OCI-LY3 (cell line): Measurements from ENCODE around the gene CACNA1A.
"Not testable (repeated sequence)": the region's sequence is repeated elsewhere in the genome, so short reads cannot be mapped to it uniquely, and the experiment has no call there.

Experiments
- H2AFZ ChIP-seq: fragments of 200-600, 300-600 bp; shearing (Covaris generic); 2 replicates; pipeline ENCODE4 v1.6.0; 2014; ENCODE audit warnings: antibody characterized with exemption, low read depth, low read length
- H3K27ac ChIP-seq: fragments of 200-600, 300-600 bp; sonication (generic); 2 replicates; pipeline ENCODE4 v1.5.1; 2014; ENCODE audit warnings: mild to moderate bottlenecking, low read length, moderate library complexity, mixed read lengths
- H3K27me3 ChIP-seq: fragments of 200-600, 300-600 bp; sonication (generic); 2 replicates; pipeline ENCODE4 v1.6.1; 2014; ENCODE audit warnings: low read depth, low read length, mixed read lengths
- H3K36me3 ChIP-seq: fragments of 200-600, 300-600 bp; sonication (generic); replicated peaks from 2 replicates; pipeline ENCODE3; 2014; ENCODE audit warnings: low read depth, low read length, mixed read lengths
- H3K4me1 ChIP-seq: fragments of 300-600, 200-600 bp; sonication (generic); 2 replicates; pipeline ENCODE4 v1.6.1; 2014; ENCODE audit warnings: low read length, mixed read lengths
- H3K4me2 ChIP-seq: fragments of 200-600, 300-600 bp; sonication (generic); 2 replicates; pipeline ENCODE4 v1.6.1; 2014; ENCODE audit warnings: low read length, mixed read lengths
- H3K4me3 ChIP-seq: fragments of 300-600, 200-600 bp; sonication (generic); 2 replicates; pipeline ENCODE4 v1.5.1; 2014; ENCODE audit warnings: antibody characterized with exemption, mild to moderate bottlenecking, low read length, moderate library complexity
- H3K79me2 ChIP-seq: fragments of 300-600, 200-600 bp; shearing (Covaris generic); 2 replicates; pipeline ENCODE4 v1.6.1; 2014; ENCODE audit warnings: mild to moderate bottlenecking, low read length, mixed read lengths
- H3K9ac ChIP-seq: fragments of 300-600, 200-600 bp; shearing (Covaris generic); 2 replicates; pipeline ENCODE4 v1.6.0; 2014; ENCODE audit warnings: mild to moderate bottlenecking, low read length, moderate library complexity
- H3K9me3 ChIP-seq: fragments of 200-600, 300-600 bp; shearing (Covaris generic); 2 replicates; pipeline ENCODE4 v1.6.1; 2014; ENCODE audit warnings: low read length, mixed read lengths; ENCODE audit not compliant: insufficient read depth
- H4K20me1 ChIP-seq: fragments of 200-600, 300-600 bp; sonication (generic); 2 replicates; pipeline ENCODE4 v1.6.1; 2016; ENCODE audit warnings: low read length, mixed read lengths; ENCODE audit not compliant: insufficient read depth
- EZH2phosphoT487 ChIP-seq: fragments of 200-600 bp; shearing (Covaris generic); IDR thresholded peaks from 2 replicates; pipeline ENCODE4 v1.6.1; 2018; ENCODE audit warnings: antibody characterized with exemption, mixed run types, low read depth
- TF ChIP-seq, protein P1 (sequence below): fragments of 200-600, 300-600 bp; sonication (generic); IDR thresholded peaks from 2 replicates; pipeline ENCODE4 v1.5.1; 2014; ENCODE audit warnings: antibody characterized with exemption, low read length, low read depth

The CACNA1A gene

DNA sequence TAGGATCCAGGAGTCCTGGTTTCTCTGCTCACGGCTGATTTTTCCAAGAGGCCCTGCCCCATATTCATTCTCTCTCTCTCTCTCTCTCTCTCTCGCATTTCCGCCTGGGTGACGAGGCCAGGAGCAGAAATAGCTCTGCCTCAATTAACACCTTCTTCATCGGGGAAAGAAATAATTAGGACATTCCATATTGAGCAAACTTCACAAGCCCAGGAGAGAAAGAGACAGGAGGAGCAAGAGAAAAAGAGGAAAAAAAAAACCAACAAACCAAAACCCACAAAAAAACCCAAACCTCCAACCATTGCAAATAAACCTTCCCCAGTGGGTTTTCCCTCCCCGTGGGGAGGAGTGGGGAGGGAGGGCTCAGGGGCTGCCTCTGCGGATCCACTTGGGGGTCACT is 143.0 kb downstream of the CACNA1A start:
- Histone ChIP-seq H3K4me2 (no peak overlapping the region), H3K27ac (no peak overlapping the region), H3K36me3 (no peaks in the 10 kb centered on the region), H3K79me2 (no peaks in the 10 kb centered on the region), H4K20me1 (no peaks in the 10 kb centered on the region), H3K4me1 (no peaks in the 10 kb centered on the region), H3K9ac (no peak overlapping the region), H3K9me3 (peaks cover 4% of the 10 kb centered on the region; the same call in 1 of the 2 replicates), H3K27me3 (peaks cover 16% of the 10 kb centered on the region), H2AFZ (no peak overlapping the region), H3K4me3 (no peak overlapping the region)
- TF ChIP-seq, protein P1, sequence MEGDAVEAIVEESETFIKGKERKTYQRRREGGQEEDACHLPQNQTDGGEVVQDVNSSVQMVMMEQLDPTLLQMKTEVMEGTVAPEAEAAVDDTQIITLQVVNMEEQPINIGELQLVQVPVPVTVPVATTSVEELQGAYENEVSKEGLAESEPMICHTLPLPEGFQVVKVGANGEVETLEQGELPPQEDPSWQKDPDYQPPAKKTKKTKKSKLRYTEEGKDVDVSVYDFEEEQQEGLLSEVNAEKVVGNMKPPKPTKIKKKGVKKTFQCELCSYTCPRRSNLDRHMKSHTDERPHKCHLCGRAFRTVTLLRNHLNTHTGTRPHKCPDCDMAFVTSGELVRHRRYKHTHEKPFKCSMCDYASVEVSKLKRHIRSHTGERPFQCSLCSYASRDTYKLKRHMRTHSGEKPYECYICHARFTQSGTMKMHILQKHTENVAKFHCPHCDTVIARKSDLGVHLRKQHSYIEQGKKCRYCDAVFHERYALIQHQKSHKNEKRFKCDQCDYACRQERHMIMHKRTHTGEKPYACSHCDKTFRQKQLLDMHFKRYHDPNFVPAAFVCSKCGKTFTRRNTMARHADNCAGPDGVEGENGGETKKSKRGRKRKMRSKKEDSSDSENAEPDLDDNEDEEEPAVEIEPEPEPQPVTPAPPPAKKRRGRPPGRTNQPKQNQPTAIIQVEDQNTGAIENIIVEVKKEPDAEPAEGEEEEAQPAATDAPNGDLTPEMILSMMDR: no peak
- no peak for TF ChIP-seq EZH2phosphoT487

GRCh38 chr19:13362668-13363067 is 143.6 kb downstream of the CACNA1A start:
- peaks cover 4% of the 10 kb centered on the region; the same call in 1 of the 2 replicates for H3K9me3 ChIP-seq
- no peaks in the 10 kb centered on the region for H3K4me1 ChIP-seq
- H3K4me3 ChIP-seq: no peak overlapping the region
- no peaks in the 10 kb centered on the region for H4K20me1 ChIP-seq
- no peak overlapping the region for H3K27ac ChIP-seq
- no peak overlapping the region for H3K4me2 ChIP-seq
- H3K27me3 ChIP-seq: peaks cover 16% of the 10 kb centered on the region
- TF ChIP-seq EZH2phosphoT487: no peak
- TF ChIP-seq, protein P1: no peak
- H3K9ac ChIP-seq: no peak overlapping the region
- no peaks in the 10 kb centered on the region for H3K36me3 ChIP-seq
- H3K79me2 ChIP-seq: no peaks in the 10 kb centered on the region
- H2AFZ ChIP-seq: no peak overlapping the region

DNA sequence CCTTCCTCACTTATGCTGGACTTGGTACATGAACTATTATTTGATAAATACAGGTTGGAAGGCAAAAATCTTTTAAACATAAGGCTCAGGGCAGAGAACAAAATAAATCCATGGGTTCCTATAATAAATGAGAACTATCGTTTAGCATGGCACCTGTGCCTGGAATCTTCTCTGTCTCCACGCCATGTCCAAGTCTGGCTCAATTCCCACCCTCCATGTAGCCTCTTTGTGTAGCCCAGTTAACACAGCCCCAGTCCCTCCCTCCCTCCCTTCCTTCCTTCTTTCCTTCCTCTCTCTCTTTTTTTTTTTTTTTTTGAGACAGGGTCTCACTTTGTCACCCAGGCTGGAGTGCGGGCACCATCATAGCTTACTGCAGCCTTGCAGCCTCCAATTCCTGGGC is 144.6 kb downstream of the CACNA1A start:
- not testable (repeated sequence) for H3K4me3 ChIP-seq, H3K9me3 ChIP-seq, H3K4me2 ChIP-seq, H4K20me1 ChIP-seq, H2AFZ ChIP-seq, H3K4me1 ChIP-seq, H3K9ac ChIP-seq, H3K27ac ChIP-seq, H3K36me3 ChIP-seq, H3K79me2 ChIP-seq
- H3K27me3 ChIP-seq: peaks cover 25% of the 10 kb centered on the region

- Histone ChIP-seq H3K4me1 (no peaks in the 10 kb centered on the region), H3K79me2 (no peaks in the 10 kb centered on the region), H3K4me2 (no peak overlapping the region), H2AFZ (no peak overlapping the region), H3K36me3 (no peaks in the 10 kb centered on the region), H3K9me3 (peaks cover 4% of the 10 kb centered on the region; the same call in 1 of the 2 replicates), H4K20me1 (no peaks in the 10 kb centered on the region), H3K27me3 (peaks cover 41% of the 10 kb centered on the region), H3K9ac (no peak overlapping the region), H3K27ac (no peak overlapping the region), H3K4me3 (no peak overlapping the region)
- TF ChIP-seq, protein P1: no peak
- no peak for TF ChIP-seq EZH2phosphoT487
These were observed 149.5 kb downstream of the CACNA1A start for GRCh38 chr19:13356686-13357280.
